Activated CD4-positive, CD25-positive, alpha-beta regulatory T cell (primary cell): Measurements from ENCODE around the gene DOCK4.

ENCODE experiments used
- DNase-seq, 4 experiments: peaks; one replicate each; lab custom pipeline; 2025; lab: John Stamatoyannopoulos, UW

The DOCK4 gene

GRCh38 chr7:112161253-112162141 lies 44.7 kb downstream of the DOCK4 start:
- no peak for DNase-seq

- no peak for DNase-seq
These were observed 45.4 kb downstream of the DOCK4 start for GRCh38 chr7:112160771-112161150.

- DNase-seq, result no peak
These were observed 45.9 kb downstream of the DOCK4 start for GRCh38 chr7:112160130-112160770.

GRCh38 chr7:112159351-112159750 lies 46.8 kb downstream of the DOCK4 start:
- no peak for DNase-seq

- no peak for DNase-seq
These were observed 49.1 kb downstream of the DOCK4 start for GRCh38 chr7:112157072-112157471.

- DNase-seq, result no peak
These were observed 49.8 kb downstream of the DOCK4 start for GRCh38 chr7:112156412-112156811.

- no peak for DNase-seq
These were observed 51.5 kb downstream of the DOCK4 start for GRCh38 chr7:112154690-112155089.

- no peak for DNase-seq
These were observed 54.0 kb downstream of the DOCK4 start for GRCh38 chr7:112152186-112152585.

GRCh38 chr7:112150823-112151641 lies 55.2 kb downstream of the DOCK4 start:
- no peak for DNase-seq

GRCh38 chr7:112149734-112150133 lies 56.5 kb downstream of the DOCK4 start:
- DNase-seq, result no peak

GRCh38 chr7:112147793-112148361 lies 58.3 kb downstream of the DOCK4 start:
- no peak for DNase-seq

GRCh38 chr7:112145206-112145605 lies 61.0 kb downstream of the DOCK4 start:
- DNase-seq, result no peak

- no peak for DNase-seq
These were observed 61.7 kb downstream of the DOCK4 start for GRCh38 chr7:112144284-112145059.

GRCh38 chr7:112143582-112143981 lies 62.6 kb downstream of the DOCK4 start:
- DNase-seq, result no peak

GRCh38 chr7:112143136-112143535 lies 63.1 kb downstream of the DOCK4 start:
- DNase-seq, result no peak

- no peak for DNase-seq
These were observed 65.6 kb downstream of the DOCK4 start for GRCh38 chr7:112140600-112140999.

- no peak for DNase-seq
These were observed 67.3 kb downstream of the DOCK4 start for GRCh38 chr7:112138938-112139337.

GRCh38 chr7:112138325-112138852 lies 67.8 kb downstream of the DOCK4 start:
- no peak for DNase-seq

GRCh38 chr7:112137141-112138101 lies 68.8 kb downstream of the DOCK4 start:
- DNase-seq, result no peak
